ENCODE results near the gene FAM161A.

DNA sequence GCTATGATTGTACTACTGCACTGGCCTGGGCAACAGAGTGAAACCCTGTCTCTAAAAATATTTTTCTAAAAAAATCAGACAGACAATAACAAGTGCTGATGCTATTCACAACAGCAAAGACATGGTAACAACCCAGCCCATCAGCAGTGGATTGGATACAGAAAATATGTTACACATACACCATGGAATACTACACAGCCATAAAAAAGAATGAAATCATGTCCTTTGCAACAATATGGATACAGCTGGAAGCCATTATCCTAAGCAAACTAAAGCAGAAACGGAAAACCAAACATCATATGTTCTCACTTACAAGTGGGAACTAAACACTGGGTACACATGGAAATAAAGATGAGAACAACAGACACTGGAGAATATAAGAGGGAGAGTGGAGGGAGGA lies 19.9 kb downstream of the FAM161A start:
- TF ChIP-seq, protein P1, sequence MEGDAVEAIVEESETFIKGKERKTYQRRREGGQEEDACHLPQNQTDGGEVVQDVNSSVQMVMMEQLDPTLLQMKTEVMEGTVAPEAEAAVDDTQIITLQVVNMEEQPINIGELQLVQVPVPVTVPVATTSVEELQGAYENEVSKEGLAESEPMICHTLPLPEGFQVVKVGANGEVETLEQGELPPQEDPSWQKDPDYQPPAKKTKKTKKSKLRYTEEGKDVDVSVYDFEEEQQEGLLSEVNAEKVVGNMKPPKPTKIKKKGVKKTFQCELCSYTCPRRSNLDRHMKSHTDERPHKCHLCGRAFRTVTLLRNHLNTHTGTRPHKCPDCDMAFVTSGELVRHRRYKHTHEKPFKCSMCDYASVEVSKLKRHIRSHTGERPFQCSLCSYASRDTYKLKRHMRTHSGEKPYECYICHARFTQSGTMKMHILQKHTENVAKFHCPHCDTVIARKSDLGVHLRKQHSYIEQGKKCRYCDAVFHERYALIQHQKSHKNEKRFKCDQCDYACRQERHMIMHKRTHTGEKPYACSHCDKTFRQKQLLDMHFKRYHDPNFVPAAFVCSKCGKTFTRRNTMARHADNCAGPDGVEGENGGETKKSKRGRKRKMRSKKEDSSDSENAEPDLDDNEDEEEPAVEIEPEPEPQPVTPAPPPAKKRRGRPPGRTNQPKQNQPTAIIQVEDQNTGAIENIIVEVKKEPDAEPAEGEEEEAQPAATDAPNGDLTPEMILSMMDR (conservative IDR thresholded peaks at IDR 0.05; ENCODE audit: low read depth, low read length): no peak
- TF ChIP-seq EZH2 (IDR thresholded peaks at IDR 0.05; ENCODE audit: borderline replicate concordance, low read depth, low read length, poor library complexity, severe bottlenecking): no peak
